Measurements from ENCODE around the gene ERC1.

The ERC1 gene

DNA sequence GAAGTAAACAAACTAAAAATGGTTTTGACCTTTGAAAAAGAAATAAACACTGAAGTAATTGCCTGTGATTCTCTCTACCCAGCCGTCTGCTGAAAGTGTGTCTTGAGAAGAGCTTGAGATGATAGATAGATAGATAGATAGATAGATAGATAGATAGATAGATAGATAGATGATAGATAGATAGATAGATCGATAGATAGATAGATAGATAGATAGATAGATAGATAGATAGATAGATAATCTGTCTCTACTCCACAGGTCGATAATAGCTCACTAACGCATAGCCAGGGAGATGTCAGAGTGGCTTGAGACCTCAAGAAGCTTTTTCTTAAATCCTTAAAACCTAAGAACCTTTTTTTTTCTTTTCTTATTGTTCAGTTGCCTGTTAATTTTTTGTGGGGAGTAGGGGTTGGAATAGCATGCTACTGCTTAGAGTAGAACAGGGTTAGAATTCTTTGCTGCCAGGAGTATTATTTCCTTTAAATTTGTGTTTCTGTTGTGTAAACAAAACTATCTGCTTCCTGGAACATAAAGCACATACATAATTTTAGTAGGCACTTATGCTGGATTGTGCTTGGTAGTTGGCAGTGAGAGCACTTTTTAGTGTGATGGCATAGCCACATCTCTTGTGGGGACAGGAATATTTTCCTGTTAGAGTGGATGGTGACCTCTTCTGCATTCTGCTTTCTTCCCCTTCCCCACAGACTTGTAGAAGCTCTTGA is 433.8 kb downstream of the ERC1 start:
- no peak for ATAC-seq (replicated peaks; ENCODE audit: extremely low read depth, poor library complexity, severe bottlenecking)

DNA sequence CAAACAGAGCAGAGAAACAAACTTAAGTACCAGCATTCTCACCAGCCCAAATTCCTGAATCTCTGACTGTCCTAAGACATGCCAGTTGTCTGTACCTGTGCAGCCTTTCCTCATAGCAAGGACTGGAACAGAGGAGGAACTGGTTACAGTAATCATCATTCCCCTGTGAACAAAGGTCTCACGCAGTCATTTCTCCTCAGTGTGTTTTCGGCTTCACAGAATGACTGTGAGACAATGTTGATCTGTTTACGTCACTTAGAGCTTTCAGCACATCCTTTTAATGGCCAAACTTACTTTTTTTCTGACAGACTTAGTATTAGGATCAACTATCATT is 434.3 kb downstream of the ERC1 start:
- ATAC-seq (replicated peaks; ENCODE audit: extremely low read depth, poor library complexity, severe bottlenecking) (no peak), DNase-seq (ENCODE audit: low spot score in 2 of 2) (no peak)
- H3K4me1 Mint-ChIP-seq, result peaks cover 10% of the 10 kb centered on the region
- no peaks in the 10 kb centered on the region for H3K9me3 Mint-ChIP-seq
- no peaks in the 10 kb centered on the region for H3K27me3 Mint-ChIP-seq
- H3K4me3 Mint-ChIP-seq, result no peak overlapping the region
- no peak overlapping the region for H3K27ac Mint-ChIP-seq (ENCODE audit: low read depth)
- H3K36me3 Mint-ChIP-seq (ENCODE audit: insufficient read depth), result no peaks in the 10 kb centered on the region

More for the DNA sequence above, 433.8 kb downstream of the ERC1 start:
- H3K4me1 Mint-ChIP-seq, result peaks cover 10% of the 10 kb centered on the region
- no peaks in the 10 kb centered on the region for H3K9me3 Mint-ChIP-seq
- H3K4me3 Mint-ChIP-seq, result no peak overlapping the region
- H3K27me3 Mint-ChIP-seq, result no peaks in the 10 kb centered on the region
- no peak overlapping the region for H3K27ac Mint-ChIP-seq (ENCODE audit: low read depth)
- H3K36me3 Mint-ChIP-seq (ENCODE audit: insufficient read depth), result no peaks in the 10 kb centered on the region
- DNase-seq (ENCODE audit: low spot score in 2 of 2), result no peak

DNA sequence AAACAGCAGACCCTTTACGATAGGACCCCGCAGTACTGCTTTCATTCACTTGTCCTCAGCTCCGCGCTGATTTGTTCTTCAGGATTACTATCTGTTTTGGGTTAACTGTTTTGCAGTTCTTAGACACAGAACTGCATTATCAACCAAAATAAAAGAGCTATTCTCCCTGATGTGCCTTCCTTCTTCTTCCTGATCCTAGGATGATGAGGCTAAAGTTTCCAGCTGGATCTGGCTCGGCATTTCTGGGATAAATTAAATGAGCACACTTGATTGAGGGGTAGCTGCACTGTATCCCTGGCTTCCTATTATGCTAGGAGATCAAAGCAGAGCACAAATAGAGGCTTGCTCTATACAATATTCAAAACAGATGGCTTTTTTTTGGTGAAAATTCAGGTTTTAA is 437.6 kb downstream of the ERC1 start:
- ATAC-seq (replicated peaks; ENCODE audit: extremely low read depth, poor library complexity, severe bottlenecking) (no peak), DNase-seq (ENCODE audit: low spot score in 2 of 2) (no peak)
- Mint-ChIP-seq H3K4me3 (no peak overlapping the region), H3K27ac (ENCODE audit: low read depth) (no peak overlapping the region), H3K4me1 (no peaks in the 10 kb centered on the region), H3K9me3 (no peaks in the 10 kb centered on the region), H3K36me3 (ENCODE audit: insufficient read depth) (peaks cover 1% of the 10 kb centered on the region), H3K27me3 (no peaks in the 10 kb centered on the region)

DNA sequence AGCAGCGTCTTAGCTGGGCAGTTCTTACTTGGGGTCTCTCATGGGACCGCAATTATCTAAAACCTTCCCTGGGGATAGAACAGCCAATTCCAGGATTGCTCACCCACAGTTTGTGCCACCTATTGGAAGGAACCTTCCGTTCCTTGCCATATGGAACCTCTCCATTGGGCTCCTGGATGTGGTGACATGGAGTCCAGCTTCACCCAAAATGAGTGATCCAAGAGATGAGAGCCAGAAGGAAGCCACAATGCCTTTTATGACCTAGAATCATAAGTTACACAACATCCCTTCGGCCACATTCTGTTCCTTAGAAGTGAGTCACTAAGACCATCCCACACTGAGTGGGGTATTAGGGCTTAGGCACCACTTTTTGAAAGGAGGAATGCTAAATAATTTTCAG is 439.0 kb downstream of the ERC1 start:
- Mint-ChIP-seq H3K36me3 (ENCODE audit: insufficient read depth) (peaks cover 1% of the 10 kb centered on the region), H3K4me3 (no peak overlapping the region), H3K27me3 (no peaks in the 10 kb centered on the region), H3K4me1 (no peaks in the 10 kb centered on the region), H3K9me3 (no peaks in the 10 kb centered on the region), H3K27ac (ENCODE audit: low read depth) (no peak overlapping the region)
- DNase-seq (ENCODE audit: low spot score in 2 of 2) (no peak), ATAC-seq (replicated peaks; ENCODE audit: extremely low read depth, poor library complexity, severe bottlenecking) (no peak)

DNA sequence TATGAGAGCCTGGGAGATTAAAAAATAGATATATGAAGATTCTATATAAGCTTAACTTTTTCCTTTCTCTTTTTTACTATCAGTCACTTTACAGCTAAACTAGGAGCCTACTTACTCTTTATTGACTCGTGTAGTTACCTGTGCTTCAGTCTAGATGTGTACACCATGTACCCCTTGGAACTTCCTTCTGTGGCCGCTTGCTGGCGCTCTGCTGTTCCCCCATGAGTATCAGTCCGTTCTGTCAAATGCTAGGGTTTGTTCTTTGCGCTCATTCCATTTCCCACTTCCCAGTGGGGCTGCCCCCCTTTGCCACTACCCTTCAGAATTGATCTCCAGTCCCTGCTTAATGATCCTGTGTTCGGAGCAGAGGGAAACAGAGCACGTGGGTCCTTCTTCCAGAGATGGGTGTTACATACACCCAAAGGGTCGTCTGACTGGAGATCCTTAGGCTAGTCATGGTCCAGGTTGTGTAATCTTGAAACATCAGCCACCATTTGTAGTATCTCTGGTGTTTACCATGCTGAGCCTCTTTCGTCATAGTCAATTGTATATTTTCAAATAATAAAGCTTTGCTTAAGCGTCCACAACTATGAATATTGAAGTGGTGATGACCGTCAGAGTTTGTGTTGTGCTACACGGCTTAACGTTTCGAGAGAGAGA is 443.4 kb downstream of the ERC1 start:
- H3K9me3 Mint-ChIP-seq, result no peaks in the 10 kb centered on the region
- no peaks in the 10 kb centered on the region for H3K4me1 Mint-ChIP-seq
- DNase-seq (ENCODE audit: low spot score in 2 of 2), result no peak
- no peaks in the 10 kb centered on the region for H3K27me3 Mint-ChIP-seq
- H3K27ac Mint-ChIP-seq (ENCODE audit: low read depth), result no peak overlapping the region
- no peak overlapping the region for H3K4me3 Mint-ChIP-seq
- peaks cover 1% of the 10 kb centered on the region for H3K36me3 Mint-ChIP-seq (ENCODE audit: insufficient read depth)
- no peak for ATAC-seq (replicated peaks; ENCODE audit: extremely low read depth, poor library complexity, severe bottlenecking)

DNA sequence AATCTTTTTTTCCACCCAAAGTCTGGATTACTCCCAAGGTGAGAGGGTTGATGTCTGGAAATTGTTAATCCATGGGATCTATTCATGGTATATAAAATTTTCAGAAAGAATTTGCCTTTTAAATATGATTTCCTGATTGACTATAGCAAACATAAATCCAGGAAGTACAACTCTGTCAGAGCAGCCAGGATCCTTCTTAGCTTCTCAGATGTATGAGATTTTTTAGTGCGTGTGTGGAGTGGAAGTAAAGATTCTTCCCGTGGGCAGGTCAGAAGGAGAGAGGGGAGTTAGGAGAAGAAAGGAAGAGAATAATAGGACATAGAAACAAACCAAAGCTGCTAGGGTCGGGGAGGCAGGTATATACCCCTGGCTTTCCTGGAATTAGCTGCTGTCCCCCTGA is 444.0 kb downstream of the ERC1 start:
- no peaks in the 10 kb centered on the region for H3K27me3 Mint-ChIP-seq
- ATAC-seq (replicated peaks; ENCODE audit: extremely low read depth, poor library complexity, severe bottlenecking), result no peak

DNA sequence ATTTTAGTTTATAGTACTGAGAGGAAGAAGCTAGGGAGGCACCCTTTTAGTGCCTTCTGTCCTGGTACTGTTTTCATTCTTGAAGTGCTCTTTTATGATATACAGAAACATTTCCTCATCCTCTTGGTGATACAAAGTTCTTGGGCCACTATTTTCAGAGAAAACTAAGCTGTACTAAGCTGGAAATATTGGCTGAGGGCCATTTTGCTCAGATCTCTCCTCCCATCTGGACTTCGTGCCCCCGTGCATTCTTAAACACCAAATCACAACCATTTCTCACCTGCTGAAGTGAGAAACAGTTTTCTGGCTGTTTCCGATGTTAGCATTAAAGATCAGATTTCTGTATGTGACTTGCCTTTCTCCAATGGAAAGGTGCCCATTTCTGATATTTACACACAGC is 444.4 kb downstream of the ERC1 start:
- Mint-ChIP-seq H3K36me3 (ENCODE audit: insufficient read depth) (peaks cover under 1% of the 10 kb centered on the region), H3K9me3 (no peaks in the 10 kb centered on the region), H3K4me3 (no peak overlapping the region), H3K27ac (ENCODE audit: low read depth) (no peak overlapping the region), H3K27me3 (no peaks in the 10 kb centered on the region), H3K4me1 (no peaks in the 10 kb centered on the region)
- DNase-seq (ENCODE audit: low spot score in 2 of 2) (no peak), ATAC-seq (replicated peaks; ENCODE audit: extremely low read depth, poor library complexity, severe bottlenecking) (no peak)

More for the DNA sequence above, 444.0 kb downstream of the ERC1 start:
- Mint-ChIP-seq H3K4me1 (no peaks in the 10 kb centered on the region), H3K4me3 (no peak overlapping the region), H3K27ac (ENCODE audit: low read depth) (no peak overlapping the region), H3K36me3 (ENCODE audit: insufficient read depth) (peaks cover 1% of the 10 kb centered on the region), H3K9me3 (no peaks in the 10 kb centered on the region)
- DNase-seq (ENCODE audit: low spot score in 2 of 2), result no peak

DNA sequence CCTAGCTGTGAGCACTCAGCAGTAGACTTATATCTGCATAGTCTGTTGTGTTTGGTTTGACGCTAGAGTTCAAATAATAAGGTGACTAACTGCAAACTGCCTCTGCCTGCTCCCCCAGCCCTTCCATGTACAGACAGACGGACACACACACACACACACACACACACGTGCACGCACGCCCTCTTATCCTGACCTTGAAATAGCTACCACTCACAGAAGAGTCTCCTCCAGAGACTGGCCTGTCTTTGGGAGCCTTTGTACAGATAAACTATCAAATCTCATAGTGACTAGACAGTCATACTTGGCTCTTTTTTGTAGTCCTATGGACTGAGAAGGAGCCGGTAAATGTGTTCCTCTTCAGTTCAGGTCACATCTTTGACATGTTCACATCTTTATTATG is 445.0 kb downstream of the ERC1 start:
- Mint-ChIP-seq H3K4me3 (no peak overlapping the region), H3K4me1 (no peaks in the 10 kb centered on the region), H3K36me3 (ENCODE audit: insufficient read depth) (no peaks in the 10 kb centered on the region), H3K9me3 (no peaks in the 10 kb centered on the region), H3K27ac (ENCODE audit: low read depth) (no peak overlapping the region), H3K27me3 (no peaks in the 10 kb centered on the region)
- ATAC-seq (replicated peaks; ENCODE audit: extremely low read depth, poor library complexity, severe bottlenecking) (no peak), DNase-seq (ENCODE audit: low spot score in 2 of 2) (no peak)

DNA sequence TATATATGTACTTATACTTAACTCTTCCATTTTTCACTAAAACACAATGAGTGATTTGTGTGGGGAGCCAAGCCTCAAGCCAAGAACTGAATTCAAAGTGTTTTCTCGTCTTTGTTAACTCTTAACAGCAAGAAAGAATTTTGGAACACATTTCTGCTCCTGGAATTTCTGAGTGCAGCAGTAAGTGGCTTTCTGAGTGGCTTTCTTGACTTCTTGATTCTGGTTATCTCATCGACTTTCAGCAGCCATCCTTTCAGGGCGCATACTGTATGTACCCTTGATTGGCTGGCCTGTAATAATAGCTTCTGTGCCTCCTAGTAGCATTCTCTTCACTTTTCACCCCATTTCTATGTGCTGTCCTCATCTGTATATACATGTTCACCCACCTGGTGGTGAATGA is 446.0 kb downstream of the ERC1 start:
- Mint-ChIP-seq H3K27me3 (no peaks in the 10 kb centered on the region), H3K4me1 (no peaks in the 10 kb centered on the region), H3K4me3 (no peak overlapping the region), H3K27ac (ENCODE audit: low read depth) (no peak overlapping the region), H3K9me3 (no peaks in the 10 kb centered on the region), H3K36me3 (ENCODE audit: insufficient read depth) (no peaks in the 10 kb centered on the region)
- ATAC-seq (replicated peaks; ENCODE audit: extremely low read depth, poor library complexity, severe bottlenecking), result no peak
- DNase-seq (ENCODE audit: low spot score in 2 of 2), result no peak

DNA sequence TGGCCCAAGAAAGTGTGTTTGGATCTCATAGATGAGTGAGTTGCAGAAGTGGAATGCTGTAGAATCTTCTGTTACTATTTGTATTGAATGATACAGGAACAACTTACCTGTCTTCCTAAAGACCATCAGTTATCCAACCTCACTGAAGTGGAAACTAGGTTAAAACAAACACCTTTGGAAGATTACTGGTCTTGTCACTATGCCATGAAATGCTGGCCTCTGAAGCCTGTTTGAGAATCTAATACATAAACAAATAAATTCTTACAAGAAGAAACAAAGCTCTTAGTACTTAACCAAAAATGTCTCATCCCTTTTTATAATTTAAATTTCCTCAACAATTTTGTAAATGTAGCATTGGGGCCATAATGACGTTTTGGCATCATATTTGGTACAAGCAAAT is 448.2 kb downstream of the ERC1 start:
- no peak overlapping the region for H3K27ac Mint-ChIP-seq (ENCODE audit: low read depth)

DNA sequence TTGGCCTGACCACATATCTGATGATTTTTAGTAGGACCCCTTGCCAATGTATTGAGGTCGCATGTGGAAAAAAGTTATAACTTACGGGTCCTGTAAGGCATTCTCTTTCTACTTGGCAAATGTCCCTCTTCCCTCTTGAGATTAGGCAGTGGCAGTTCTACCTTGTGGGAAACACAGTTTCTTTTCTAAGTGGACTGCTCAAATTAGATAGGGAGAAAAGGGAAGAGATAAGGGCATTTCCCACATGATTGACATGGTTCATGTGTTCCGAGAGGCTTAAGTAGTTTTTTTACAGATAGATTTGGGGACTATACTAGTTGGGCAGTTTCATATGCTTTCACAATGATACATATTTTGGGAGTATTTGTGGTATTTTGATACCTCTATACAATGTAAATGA is 448.7 kb downstream of the ERC1 start:
- Mint-ChIP-seq H3K36me3 (ENCODE audit: insufficient read depth) (peaks cover 8% of the 10 kb centered on the region), H3K27me3 (no peaks in the 10 kb centered on the region), H3K4me1 (no peaks in the 10 kb centered on the region), H3K4me3 (no peak overlapping the region), H3K27ac (ENCODE audit: low read depth) (no peak overlapping the region), H3K9me3 (no peaks in the 10 kb centered on the region)
- ATAC-seq (replicated peaks; ENCODE audit: extremely low read depth, poor library complexity, severe bottlenecking), result no peak
- no peak for DNase-seq (ENCODE audit: low spot score in 2 of 2)

More for the DNA sequence above, 448.2 kb downstream of the ERC1 start:
- Mint-ChIP-seq H3K4me1 (no peaks in the 10 kb centered on the region), H3K36me3 (ENCODE audit: insufficient read depth) (peaks cover 6% of the 10 kb centered on the region), H3K4me3 (no peak overlapping the region), H3K27me3 (no peaks in the 10 kb centered on the region), H3K9me3 (no peaks in the 10 kb centered on the region)
- DNase-seq (ENCODE audit: low spot score in 2 of 2), result no peak
- ATAC-seq (replicated peaks; ENCODE audit: extremely low read depth, poor library complexity, severe bottlenecking), result no peak

DNA sequence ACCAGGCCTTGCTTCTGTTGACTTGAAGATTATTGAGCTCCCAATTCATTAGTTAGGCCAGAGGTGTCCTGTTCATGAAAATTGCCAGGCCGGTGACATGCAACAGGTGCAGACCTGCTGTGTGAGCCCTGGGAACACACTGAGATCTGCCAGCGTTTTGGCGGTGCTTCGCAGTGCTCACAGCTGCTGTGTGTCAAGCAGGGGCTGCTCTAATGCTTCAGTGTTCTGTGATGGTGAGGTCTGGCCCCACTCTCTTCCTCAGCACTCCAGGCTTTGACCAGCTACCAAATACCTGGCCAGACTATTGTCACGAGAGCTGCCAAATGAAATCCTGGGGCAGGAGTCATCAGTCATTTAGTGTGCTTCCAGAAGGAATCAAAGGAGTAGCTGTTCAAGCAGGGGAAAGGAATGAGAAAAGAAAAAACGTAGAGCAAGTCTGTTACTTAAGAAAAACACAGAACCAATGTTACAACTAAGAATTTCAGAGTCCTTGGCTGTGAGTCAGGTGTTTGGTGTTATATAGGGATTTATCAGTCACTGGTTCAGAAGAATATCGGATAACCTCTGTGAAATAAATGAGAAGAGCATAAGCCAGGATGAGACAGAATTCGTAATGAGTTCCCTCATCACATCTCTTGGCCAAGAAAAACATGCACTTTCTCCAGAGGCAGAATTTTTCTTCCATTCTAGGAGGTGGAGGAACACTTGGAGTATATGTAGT is 452.6 kb downstream of the ERC1 start:
- Mint-ChIP-seq H3K27ac (ENCODE audit: low read depth) (no peak overlapping the region), H3K27me3 (no peaks in the 10 kb centered on the region), H3K9me3 (no peaks in the 10 kb centered on the region), H3K4me1 (no peaks in the 10 kb centered on the region), H3K4me3 (no peak overlapping the region), H3K36me3 (ENCODE audit: insufficient read depth) (peaks cover 16% of the 10 kb centered on the region)
- ATAC-seq (replicated peaks; ENCODE audit: extremely low read depth, poor library complexity, severe bottlenecking), result no peak
- no peak for DNase-seq (ENCODE audit: low spot score in 2 of 2)

DNA sequence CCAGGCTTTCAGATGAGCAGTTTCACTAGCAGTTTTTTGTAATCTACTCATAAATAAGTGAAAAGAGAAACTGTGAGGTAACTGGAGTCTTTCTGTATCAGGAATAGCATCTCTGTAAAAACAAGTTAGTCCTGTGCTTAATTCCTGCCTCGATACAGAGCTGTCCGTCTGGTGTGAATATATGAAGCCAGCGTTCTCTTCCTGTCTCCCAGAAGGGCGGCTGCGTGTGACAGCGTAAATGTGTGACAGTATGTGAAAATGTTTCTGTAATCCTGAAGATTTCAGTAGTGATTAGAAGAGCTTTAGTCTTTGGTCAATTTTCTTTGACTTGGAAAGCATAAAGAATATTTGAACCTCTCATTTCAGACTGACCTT is 453.1 kb downstream of the ERC1 start:
- H3K4me1 Mint-ChIP-seq, result no peaks in the 10 kb centered on the region
- no peak overlapping the region for H3K4me3 Mint-ChIP-seq
- no peaks in the 10 kb centered on the region for H3K27me3 Mint-ChIP-seq
- DNase-seq (ENCODE audit: low spot score in 2 of 2), result no peak
- H3K27ac Mint-ChIP-seq (ENCODE audit: low read depth), result no peak overlapping the region
- H3K36me3 Mint-ChIP-seq (ENCODE audit: insufficient read depth), result peaks cover 18% of the 10 kb centered on the region
- H3K9me3 Mint-ChIP-seq, result no peaks in the 10 kb centered on the region
- no peak for ATAC-seq (replicated peaks; ENCODE audit: extremely low read depth, poor library complexity, severe bottlenecking)
